Urinary bladder (tissue), 4 donors: Measurements from ENCODE around the gene COPG2. TPM values are rescaled to one million over a fixed set of nuclear protein-coding genes. Genes with fewer than 3 reads are reported as not detected.

Source experiments
- DNase-seq: peaks from one replicate; pipeline ENCODE4 v3.0.0-alpha.2; 2015; ENCODE audit errors: extremely low spot score
- H3K27ac ChIP-seq: one replicate; pipeline ENCODE4 v1.5.1; 2013; ENCODE audit warnings: low read depth, mild to moderate bottlenecking, moderate library complexity
- H3K36me3 ChIP-seq: one replicate; pipeline ENCODE4 v1.6.1; 2013; ENCODE audit warnings: mild to moderate bottlenecking, moderate library complexity; ENCODE audit not compliant: insufficient read depth
- H3K4me1 ChIP-seq: one replicate; pipeline ENCODE4 v1.6.1; 2013; ENCODE audit warnings: mild to moderate bottlenecking, moderate library complexity; ENCODE audit not compliant: insufficient read depth
- H3K4me3 ChIP-seq: one replicate; pipeline ENCODE4 v1.5.1; 2013; ENCODE audit warnings: low read depth, low read length
- WGBS: extraction: QIAGEN DNeasy Blood & Tissue Kit; methylation state at CpG from one replicate; pipeline ENCODE4 v1.1.7; 2013; 5-methylcytosine and 5-hydroxymethylcytosine counted together
- polyA plus RNA-seq: library from polyadenylated mRNA; stranded (reverse); fragments of 200-250 nt; gene quantifications from one replicate; pipeline ENCODE4 v1.2.3, GENCODE V29; 2013
- total RNA-seq: library from RNA; depleted of rRNA; stranded (reverse); fragments of >200 nt; gene quantifications from one replicate; pipeline ENCODE4 v1.2.3, GENCODE V29; 2014
- donor health status: healthy with polysubstance abuse.
- donor health status: healthy.

Gene COPG2
- total and polyA plus RNA-seq, 2 donors, result 17.2 to 29.4 TPM

- H3K36me3 ChIP-seq, result no peaks in the 10 kb centered on the region
- WGBS, result 88% methylated on average over 1 of the region's 1 CpG
Observed at GRCh38 chr7:130479716-130480400, 188.7 kb downstream of the COPG2 start.

GRCh38 chr7:130478991-130479390 lies 189.6 kb downstream of the COPG2 start:
- H3K36me3 ChIP-seq, result no peaks in the 10 kb centered on the region

More at GRCh38 chr7:130479716-130480400, 188.7 kb downstream of the COPG2 start:
- DNase-seq, result no peak
- H3K4me1 ChIP-seq, result no peaks in the 10 kb centered on the region
- H3K27ac ChIP-seq, result no peak overlapping the region
- no peak overlapping the region for H3K4me3 ChIP-seq

GRCh38 chr7:130476297-130477150 lies 192.0 kb downstream of the COPG2 start:
- DNase-seq, result no peak
- Histone ChIP-seq H3K36me3 (no peaks in the 10 kb centered on the region), H3K27ac (no peak overlapping the region), H3K4me1 (no peaks in the 10 kb centered on the region), H3K4me3 (no peak overlapping the region)
- 73% methylated on average over 9 of the region's 9 CpGs for WGBS

More at GRCh38 chr7:130478991-130479390, 189.6 kb downstream of the COPG2 start:
- no peak for DNase-seq
- no peak overlapping the region for H3K4me3 ChIP-seq
- no peaks in the 10 kb centered on the region for H3K4me1 ChIP-seq
- 86% methylated on average over 3 of the region's 3 CpGs for WGBS
- H3K27ac ChIP-seq, result no peak overlapping the region

GRCh38 chr7:130475776-130476175 lies 192.8 kb downstream of the COPG2 start:
- DNase-seq, result no peak
- 58% methylated on average over 7 of the region's 7 CpGs for WGBS
- no peak overlapping the region for H3K4me3 ChIP-seq
- no peaks in the 10 kb centered on the region for H3K4me1 ChIP-seq
- no peak overlapping the region for H3K27ac ChIP-seq
- no peaks in the 10 kb centered on the region for H3K36me3 ChIP-seq

GRCh38 chr7:130473876-130474275 lies 194.7 kb downstream of the COPG2 start:
- no peaks in the 10 kb centered on the region for H3K36me3 ChIP-seq
- WGBS, result 88% methylated on average over 4 of the region's 4 CpGs
- no peak for DNase-seq
- no peak overlapping the region for H3K4me3 ChIP-seq
- H3K27ac ChIP-seq, result no peak overlapping the region
- no peaks in the 10 kb centered on the region for H3K4me1 ChIP-seq

GRCh38 chr7:130473289-130473688 lies 195.3 kb downstream of the COPG2 start:
- H3K4me1 ChIP-seq, result no peaks in the 10 kb centered on the region
- H3K36me3 ChIP-seq, result no peaks in the 10 kb centered on the region
- DNase-seq, result no peak
- no peak overlapping the region for H3K27ac ChIP-seq
- no peak overlapping the region for H3K4me3 ChIP-seq

GRCh38 chr7:130471974-130472373 lies 196.6 kb downstream of the COPG2 start:
- no peak overlapping the region for H3K4me3 ChIP-seq
- WGBS, result 45% methylated on average over 2 of the region's 2 CpGs

GRCh38 chr7:130468612-130469011 lies 199.9 kb downstream of the COPG2 start:
- Histone ChIP-seq H3K4me1 (no peaks in the 10 kb centered on the region), H3K36me3 (no peaks in the 10 kb centered on the region), H3K4me3 (no peak overlapping the region), H3K27ac (no peak overlapping the region)
- DNase-seq, result no peak
- 80% methylated on average over 1 of the region's 1 CpG for WGBS

More at GRCh38 chr7:130471974-130472373, 196.6 kb downstream of the COPG2 start:
- no peak overlapping the region for H3K27ac ChIP-seq
- no peaks in the 10 kb centered on the region for H3K4me1 ChIP-seq
- DNase-seq, result no peak
- no peaks in the 10 kb centered on the region for H3K36me3 ChIP-seq

- Histone ChIP-seq H3K27ac (no peak overlapping the region), H3K4me3 (no peak overlapping the region), H3K36me3 (no peaks in the 10 kb centered on the region), H3K4me1 (no peaks in the 10 kb centered on the region)
- WGBS, result 57% methylated on average over 4 of the region's 4 CpGs
- DNase-seq, result no peak
Observed at GRCh38 chr7:130463553-130464434, 204.8 kb downstream of the COPG2 start.

- DNase-seq, result no peak
- Histone ChIP-seq H3K27ac (no peak overlapping the region), H3K36me3 (no peaks in the 10 kb centered on the region), H3K4me3 (no peak overlapping the region), H3K4me1 (no peaks in the 10 kb centered on the region)
- 72% methylated on average over 2 of the region's 2 CpGs for WGBS
Observed at GRCh38 chr7:130461272-130461671, 207.3 kb downstream of the COPG2 start.

GRCh38 chr7:130458257-130458656 lies 210.3 kb downstream of the COPG2 start:
- WGBS, result 86% methylated on average over 2 of the region's 2 CpGs
- H3K27ac ChIP-seq, result no peak overlapping the region
- DNase-seq, result no peak
- H3K4me1 ChIP-seq, result no peaks in the 10 kb centered on the region
- no peaks in the 10 kb centered on the region for H3K36me3 ChIP-seq
- H3K4me3 ChIP-seq, result no peak overlapping the region
